ENCODE results near the gene DPP7.

The DPP7 gene

GRCh38 chr9:137077758-137078693, 36.5 kb downstream of the DPP7 start:
- Histone ChIP-seq H2AFZ (no peak overlapping the region), H3K9ac (peak overlapping the region; percentile 37), H3K4me1 (no peaks in the 10 kb centered on the region), H3K36me3 (ENCODE audit: control insufficient read depth, insufficient read depth, low read length) (no peaks in the 10 kb centered on the region), H3K27ac (no peak overlapping the region), H3K27me3 (ENCODE audit: control insufficient read depth, insufficient read depth, low read length) (no peaks in the 10 kb centered on the region), H3K4me3 (ENCODE audit: low read depth, low read length) (peak overlapping the region; percentile 49), H3K9me3 (ENCODE audit: control insufficient read depth, low read length) (no peaks in the 10 kb centered on the region), H3K4me2 (ENCODE audit: low read length) (peak overlapping the region; percentile 79), H3K79me2 (no peaks in the 10 kb centered on the region)
- no peak for TF ChIP-seq CTCF (IDR thresholded peaks at IDR 0.05)

- no peak for TF ChIP-seq CTCF (IDR thresholded peaks at IDR 0.05)
These were observed 37.4 kb downstream of the DPP7 start, which contains the start of gene UAP1L1 for GRCh38 chr9:137077010-137077747. Gene UAP1L1, plus strand, starts transcription at chr9:137077517. Its CDS starts 16 bp downstream, at chr9:137077533.

GRCh38 chr9:137076636-137077009, 37.9 kb downstream of the DPP7 start:
- Histone ChIP-seq H3K4me3 (ENCODE audit: low read depth, low read length) (no peak overlapping the region), H3K36me3 (ENCODE audit: control insufficient read depth, insufficient read depth, low read length) (no peaks in the 10 kb centered on the region), H2AFZ (peak overlapping the region; percentile 93), H3K4me2 (ENCODE audit: low read length) (peak overlapping the region; percentile 76), H3K4me1 (no peaks in the 10 kb centered on the region), H3K27ac (peak overlapping the region; percentile 51), H3K9me3 (ENCODE audit: control insufficient read depth, low read length) (no peaks in the 10 kb centered on the region), H3K79me2 (no peaks in the 10 kb centered on the region), H3K27me3 (ENCODE audit: control insufficient read depth, insufficient read depth, low read length) (no peaks in the 10 kb centered on the region), H3K9ac (no peak overlapping the region)
- TF ChIP-seq CTCF (IDR thresholded peaks at IDR 0.05), result no peak

More at GRCh38 chr9:137077010-137077747, 37.4 kb downstream of the DPP7 start, which contains the start of gene UAP1L1:
- Histone ChIP-seq H3K4me2 (ENCODE audit: low read length) (peak within 1 kb of the TSS; percentile 79), H3K27me3 (ENCODE audit: control insufficient read depth, insufficient read depth, low read length) (no peaks in the 10 kb centered on the region), H3K9ac (peak within 1 kb of the TSS; percentile 37), H3K27ac (peak within 1 kb of the TSS; percentile 51), H3K79me2 (no peaks in the 10 kb centered on the region), H3K4me1 (no peaks in the 10 kb centered on the region), H3K36me3 (ENCODE audit: control insufficient read depth, insufficient read depth, low read length) (no peaks in the 10 kb centered on the region), H3K9me3 (ENCODE audit: control insufficient read depth, low read length) (no peaks in the 10 kb centered on the region), H3K4me3 (ENCODE audit: low read depth, low read length) (peak within 1 kb of the TSS; percentile 49), H2AFZ (peak within 1 kb of the TSS; percentile 93)

GRCh38 chr9:137075275-137075775, 39.2 kb downstream of the DPP7 start:
- Histone ChIP-seq H2AFZ (no peak overlapping the region), H3K9me3 (ENCODE audit: control insufficient read depth, low read length) (no peaks in the 10 kb centered on the region), H3K4me2 (ENCODE audit: low read length) (no peak overlapping the region), H3K4me1 (peaks cover 2% of the 10 kb centered on the region), H3K27me3 (ENCODE audit: control insufficient read depth, insufficient read depth, low read length) (no peaks in the 10 kb centered on the region), H3K36me3 (ENCODE audit: control insufficient read depth, insufficient read depth, low read length) (no peaks in the 10 kb centered on the region), H3K4me3 (ENCODE audit: low read depth, low read length) (no peak overlapping the region), H3K79me2 (no peaks in the 10 kb centered on the region), H3K9ac (no peak overlapping the region), H3K27ac (no peak overlapping the region)
- TF ChIP-seq CTCF (IDR thresholded peaks at IDR 0.05), result no peak
